GM11168 (cell line): ENCODE measurements around the gene RAI2.

Experiments used
- in situ Hi-C: fragments of 300-500 bp; cut with MboI; formaldehyde crosslinking; loops from one replicate; pipeline ENCODE4 v1.12.0; 2022; ENCODE audit warnings: low sequenced_read_pairs; ENCODE audit not compliant: unreplicated experiment

Gene RAI2

DNA sequence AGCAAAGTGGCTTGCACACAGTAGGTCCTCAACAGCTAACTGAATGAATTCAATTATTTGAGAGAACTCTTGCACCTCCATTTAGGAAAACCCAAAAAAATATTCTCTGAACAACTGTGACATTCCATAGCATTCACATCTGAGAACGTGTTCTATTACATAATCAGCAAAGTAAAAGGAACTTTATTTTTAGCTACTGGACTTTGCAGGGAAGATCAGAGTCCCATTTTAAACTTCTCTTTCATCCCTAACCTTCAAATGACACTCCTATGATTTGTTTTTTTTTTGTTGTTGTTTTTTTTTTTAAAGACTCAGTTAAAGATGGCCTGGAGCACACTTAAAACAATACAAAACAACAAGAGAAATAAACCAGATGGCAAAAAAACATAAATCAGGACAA is 30.9 kb downstream of the RAI2 start:
- in situ Hi-C loops = no loop called here

DNA sequence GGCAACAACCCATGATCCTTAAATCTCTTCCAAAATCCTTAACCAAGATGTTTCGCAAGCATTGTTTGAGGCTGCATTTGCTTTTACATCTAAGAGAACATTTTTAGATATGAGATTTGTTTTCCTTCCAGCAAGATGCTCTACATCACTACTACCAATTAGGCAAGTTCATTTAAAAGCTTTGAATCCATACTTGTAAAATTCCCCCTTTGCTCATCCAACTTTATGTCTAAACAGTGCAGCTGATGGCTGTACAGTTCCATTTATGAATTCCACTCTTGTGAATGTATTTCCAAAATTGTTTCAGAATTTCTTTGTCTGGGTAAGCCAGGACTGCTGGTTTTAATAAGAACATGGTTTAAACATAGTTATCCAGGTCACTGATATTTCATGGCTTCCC is 31.5 kb downstream of the RAI2 start:
- in situ Hi-C loops = no loop called here

DNA sequence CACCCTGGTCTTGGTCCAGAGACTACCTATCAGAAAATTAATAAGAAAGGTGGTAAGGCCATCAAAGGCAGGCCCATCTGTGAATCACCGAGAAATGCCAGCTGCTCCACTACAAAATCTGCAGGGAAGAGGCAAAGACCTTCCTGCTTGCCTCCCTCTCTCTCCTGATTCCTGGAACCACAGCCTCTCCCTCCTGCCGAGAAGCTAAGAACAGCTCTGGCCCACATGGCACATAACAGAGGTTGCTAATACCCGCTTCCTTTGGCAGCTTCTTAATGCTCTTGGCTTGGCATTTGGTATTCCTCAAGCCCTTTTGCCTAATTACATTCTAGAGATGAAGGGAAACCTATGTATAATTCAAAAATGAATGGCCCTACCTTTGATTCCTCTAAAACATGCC is 32.9 kb downstream of the RAI2 start:
- in situ Hi-C loops = no loop called here

DNA sequence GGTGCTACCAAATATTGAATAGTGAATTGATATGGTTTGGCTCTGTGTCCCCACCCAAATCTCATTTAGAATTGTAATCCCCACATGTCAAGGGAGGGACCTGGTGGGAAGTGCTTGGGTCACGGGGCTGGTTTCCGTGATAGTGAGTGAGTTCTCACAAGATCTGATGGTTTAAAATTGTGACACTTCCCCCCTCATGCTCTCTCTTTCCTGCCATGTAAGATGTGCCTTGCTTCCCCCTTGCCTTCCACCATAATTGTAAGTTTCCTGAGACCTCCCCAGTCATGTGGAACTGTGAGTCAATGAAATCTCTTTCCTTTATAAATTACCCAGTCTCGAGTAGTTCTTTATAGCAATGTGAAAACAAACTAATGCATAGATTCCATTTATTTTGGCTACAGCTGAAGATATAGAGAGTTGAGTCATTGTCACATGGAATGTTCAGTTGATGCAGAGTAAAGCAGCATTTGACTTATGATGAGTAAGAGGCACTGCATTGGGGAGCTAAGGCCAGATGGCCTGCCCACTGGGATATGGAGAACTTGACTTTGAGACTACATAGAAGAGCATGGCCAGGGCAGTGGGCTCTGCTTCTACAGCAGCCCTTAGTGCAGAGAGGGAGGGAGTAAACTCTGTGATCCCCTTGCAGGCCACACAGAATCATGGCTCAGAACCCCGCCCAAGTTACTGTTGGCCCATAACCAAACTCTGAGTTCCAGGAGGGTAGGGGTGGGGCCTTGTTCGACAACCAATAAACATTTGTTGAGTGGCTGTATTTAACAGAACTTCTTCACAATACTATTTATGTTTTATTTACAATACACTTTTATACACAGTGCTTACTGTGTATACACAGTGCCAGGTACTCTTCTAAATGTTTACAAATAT is 34.2 kb downstream of the RAI2 start:
- in situ Hi-C loops = no loop called here

DNA sequence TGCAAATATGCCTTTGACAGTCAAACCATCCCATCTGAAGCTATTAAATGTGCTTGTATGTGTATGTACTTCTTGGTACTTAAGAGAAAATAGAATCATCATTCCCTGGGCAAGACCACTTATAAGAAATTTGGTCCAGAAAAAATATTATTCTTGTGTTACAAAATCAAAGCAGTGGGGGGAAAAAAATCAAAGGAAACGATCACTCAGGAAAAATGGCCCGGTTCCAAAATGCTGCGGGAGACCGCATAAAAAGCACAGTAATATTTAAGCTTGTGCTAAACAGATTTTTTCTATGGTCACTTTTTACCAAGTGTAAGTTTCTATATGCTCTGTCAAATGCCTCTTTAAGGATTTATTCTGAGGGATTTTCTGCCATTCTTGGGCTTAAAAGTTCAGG is 36.1 kb downstream of the RAI2 start:
- in situ Hi-C loops = no loop called here

DNA sequence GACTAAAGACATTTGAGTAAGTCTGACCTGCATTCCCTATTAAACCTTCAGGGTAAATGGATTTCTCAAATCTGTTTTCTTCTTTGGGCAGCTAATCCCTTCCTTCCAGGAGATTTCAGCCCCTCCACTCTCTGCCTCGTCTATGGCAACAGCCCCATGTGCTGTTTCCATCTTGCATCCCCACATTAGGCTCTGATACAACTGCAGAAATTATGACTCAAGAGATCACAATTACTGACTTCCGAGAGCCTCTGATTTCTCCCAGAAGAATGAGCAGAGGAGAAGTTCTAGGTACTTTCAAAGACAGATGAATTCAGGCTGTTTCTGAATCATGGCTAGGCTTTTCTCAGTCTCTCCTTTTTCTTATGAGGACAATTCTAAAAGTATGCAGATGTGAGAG is 38.7 kb downstream of the RAI2 start:
- in situ Hi-C loops = no loop called here

DNA sequence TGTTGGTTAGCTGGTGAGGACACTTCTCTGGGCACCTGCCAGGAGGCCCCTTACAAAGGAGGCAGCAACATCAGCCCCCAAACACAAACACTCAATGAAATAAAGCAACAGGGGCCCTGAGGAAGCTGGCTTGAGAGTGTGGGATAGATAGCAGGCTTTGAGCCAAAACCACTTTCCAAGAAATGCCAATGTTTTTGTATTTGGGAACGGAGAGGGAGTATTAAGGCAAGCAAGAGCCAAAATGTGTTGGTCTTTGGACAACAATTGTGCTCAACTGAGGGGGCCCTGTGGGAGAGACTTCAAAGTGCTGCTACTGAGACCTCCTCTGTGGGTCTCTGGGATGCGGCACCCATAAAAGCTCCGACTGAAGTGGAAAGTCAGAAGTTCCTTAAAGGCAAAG is 41.0 kb downstream of the RAI2 start:
- in situ Hi-C loops = no loop called here

DNA sequence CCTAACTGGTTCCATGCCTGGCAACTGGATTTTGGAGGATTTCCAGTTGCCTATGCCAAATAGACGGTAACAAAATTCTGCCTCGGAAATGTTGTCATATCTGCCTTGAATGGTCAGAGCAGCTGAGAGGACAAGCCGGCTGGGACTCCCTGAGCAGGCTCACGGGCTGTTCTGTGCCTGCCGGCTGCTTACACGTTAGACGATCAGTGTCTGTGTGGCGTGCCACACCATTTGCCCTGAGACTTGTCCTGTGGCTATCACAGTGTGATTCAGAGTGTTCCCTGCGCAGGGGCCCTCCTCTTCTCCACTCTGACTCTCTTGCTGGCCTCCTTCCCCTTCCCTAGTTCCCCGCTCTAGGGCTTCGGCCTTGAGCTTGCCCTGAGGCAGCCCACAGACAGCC is 42.4 kb downstream of the RAI2 start:
- in situ Hi-C loops = no loop called here

DNA sequence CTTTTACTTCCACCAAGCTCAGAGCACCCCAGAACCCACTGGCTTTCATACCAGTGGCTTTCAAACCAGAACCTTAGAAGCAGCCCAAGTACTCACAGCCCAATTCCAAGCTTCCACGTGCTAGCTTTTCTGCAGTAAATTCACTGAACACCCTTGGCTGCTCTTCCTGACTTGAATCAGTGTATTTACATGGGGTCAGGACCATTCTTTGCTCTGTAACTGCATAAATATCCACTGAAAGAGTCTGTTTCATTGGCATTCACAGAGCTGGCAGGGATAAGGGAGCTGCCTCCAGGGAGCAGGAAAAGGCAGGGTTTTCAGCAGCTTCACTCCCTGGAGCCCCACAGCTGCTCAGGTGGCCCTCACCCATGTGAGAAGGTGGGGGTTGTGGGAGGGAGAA is 43.8 kb downstream of the RAI2 start:
- in situ Hi-C loops = no loop called here

DNA sequence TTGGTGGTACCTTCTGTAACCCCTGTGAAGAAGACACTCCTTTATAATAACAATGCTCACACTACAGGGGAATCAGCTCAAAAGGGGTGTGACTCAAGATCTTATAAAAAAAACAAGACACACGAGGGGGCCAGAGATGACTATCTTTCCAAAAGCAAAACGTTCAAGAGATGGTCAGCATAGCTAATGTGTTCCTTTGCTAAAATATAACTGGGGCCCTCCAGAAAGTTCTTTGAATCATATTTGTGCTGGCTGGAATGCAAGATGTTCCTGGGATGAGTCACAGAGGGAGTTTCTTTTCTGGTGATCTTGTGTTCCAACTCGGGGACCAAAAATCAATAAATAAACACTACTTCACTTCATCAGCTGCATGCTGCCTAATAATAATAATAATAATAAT is 46.5 kb downstream of the RAI2 start:
- in situ Hi-C loops = no loop called here

DNA sequence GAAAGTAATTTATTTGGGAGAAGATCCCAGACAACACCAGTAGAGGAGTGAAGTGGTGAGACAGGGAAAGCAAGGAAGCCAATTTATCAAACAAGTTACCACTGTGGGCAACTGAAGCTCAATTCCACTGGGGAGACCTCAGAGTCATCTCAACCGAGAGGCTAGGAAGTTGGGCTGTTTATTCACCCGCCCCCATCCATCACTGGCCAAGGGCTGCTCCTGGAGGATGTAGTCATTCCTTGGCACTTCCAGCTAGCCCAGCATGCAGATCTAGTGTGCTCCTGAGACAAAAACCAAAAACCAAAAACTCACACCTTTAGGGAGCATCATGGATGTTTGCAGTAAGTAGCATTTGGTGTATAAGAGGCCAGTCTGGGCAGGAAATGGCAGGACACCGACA is 47.0 kb downstream of the RAI2 start:
- in situ Hi-C loops = no loop called here

DNA sequence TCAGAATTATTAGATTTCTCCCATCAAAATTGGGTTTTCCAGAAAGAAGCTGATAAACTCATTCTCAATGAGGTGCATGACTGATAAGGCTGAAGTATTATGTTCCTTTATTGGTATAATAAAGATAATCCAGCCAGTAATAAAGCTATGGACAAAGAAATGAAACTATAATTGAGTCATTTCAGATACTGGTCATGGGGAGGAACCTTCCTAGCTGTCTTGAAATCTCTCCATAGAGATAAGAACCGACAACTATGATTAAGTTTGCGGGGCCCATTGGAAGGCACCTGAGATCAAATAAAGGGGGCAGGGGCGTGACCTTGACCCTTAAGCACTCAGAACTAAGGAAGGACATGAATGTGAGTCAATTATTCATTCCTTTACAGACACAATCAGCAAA is 47.8 kb downstream of the RAI2 start:
- in situ Hi-C loops = no loop called here

DNA sequence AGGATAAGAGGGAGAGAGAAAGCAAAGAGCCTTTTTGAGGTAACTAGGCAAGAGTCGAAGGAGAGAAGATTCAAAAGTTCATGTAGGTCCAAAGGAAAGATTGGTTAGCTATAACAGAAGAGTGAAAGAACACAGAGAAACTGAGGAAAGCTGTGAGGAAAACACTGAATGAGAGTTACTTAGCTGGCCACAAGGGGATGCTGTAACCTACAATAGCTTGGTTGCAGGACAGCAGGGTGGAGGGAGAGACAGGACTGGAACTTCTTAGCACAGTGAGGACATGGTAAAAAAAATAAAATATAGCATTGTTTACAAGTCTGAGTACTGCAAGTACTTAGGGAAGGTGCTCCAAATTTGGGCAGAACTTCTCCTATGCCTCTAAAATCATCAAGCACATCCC is 48.3 kb downstream of the RAI2 start:
- in situ Hi-C loops = no loop called here

DNA sequence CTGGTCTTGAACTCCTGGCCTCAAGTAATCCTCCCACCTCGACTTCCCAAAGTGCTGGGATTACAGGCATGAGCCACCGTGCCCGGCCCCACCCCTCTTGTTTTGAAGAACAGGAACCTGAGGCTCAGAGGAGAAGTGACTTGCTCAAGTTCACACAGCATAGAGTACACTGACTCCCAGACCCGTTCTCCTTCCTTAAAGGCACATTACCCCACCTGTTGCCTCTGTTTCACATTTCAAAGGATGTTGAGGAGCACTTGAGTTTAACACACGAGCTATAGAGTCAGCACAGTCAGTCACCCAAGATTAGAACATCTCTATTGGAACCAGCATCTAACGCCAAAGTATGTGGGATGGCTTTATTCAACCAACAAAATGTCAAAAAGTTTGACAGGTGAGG is 51.1 kb downstream of the RAI2 start:
- in situ Hi-C loops = no loop called here

DNA sequence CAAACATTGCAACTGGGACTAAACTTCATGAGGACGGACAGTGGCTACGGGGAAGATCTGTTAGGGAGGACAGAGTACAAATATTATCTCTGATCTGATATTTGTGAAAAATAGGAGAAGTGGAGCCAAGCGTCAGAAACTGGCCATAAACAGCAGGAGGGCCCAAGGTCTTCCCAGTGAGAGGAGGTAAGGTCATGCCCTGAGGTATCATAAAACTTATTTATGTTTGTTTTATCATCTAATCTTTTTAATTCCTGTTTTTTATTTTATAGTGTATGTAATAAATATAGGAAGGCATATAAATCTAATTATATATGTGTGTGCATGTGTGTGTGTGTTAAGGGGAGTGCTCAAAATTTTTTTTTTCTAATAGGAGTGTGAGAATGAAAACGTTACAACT is 51.8 kb downstream of the RAI2 start:
- in situ Hi-C loops = no loop called here

DNA sequence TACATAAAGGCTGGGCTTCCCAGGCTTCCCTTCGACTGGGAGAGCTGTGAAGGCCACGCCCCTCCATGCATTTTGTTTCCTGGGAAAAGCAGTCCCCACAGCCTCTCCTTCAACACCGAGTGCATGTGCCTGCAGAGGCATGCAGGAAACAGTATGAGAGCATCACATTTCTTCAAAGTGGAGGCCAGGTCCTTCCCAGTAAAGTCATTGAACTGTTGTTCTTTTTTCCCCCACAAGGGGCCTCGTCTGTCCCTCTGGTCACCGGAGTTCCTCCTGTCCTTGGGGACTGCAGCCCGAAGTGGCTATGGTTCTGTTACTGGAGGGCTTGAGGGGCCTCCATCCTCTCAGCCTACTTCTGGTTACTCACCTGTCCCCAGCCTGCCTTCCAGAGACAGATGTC is 56.0 kb downstream of the RAI2 start:
- in situ Hi-C loops = no loop called here

DNA sequence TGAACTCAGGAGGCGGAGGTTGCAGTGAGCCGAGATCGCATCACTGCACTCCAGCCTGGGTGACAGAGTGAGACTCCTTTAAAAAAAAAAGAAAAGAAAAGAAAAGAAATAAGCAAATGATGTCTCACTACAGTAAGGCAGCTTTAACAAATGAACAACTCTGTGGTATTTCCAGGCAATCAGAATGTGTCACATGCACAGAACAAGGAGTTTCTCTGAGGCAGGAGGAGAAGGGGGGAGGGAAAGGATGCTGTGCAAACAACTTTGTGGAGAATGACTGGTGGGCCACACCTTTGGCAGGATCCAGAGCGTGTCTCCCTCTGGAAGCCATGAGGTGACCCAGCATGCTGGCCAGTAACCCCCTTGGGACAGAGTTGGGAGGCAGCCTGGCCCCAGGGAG is 57.6 kb downstream of the RAI2 start:
- in situ Hi-C loops = no loop called here

DNA sequence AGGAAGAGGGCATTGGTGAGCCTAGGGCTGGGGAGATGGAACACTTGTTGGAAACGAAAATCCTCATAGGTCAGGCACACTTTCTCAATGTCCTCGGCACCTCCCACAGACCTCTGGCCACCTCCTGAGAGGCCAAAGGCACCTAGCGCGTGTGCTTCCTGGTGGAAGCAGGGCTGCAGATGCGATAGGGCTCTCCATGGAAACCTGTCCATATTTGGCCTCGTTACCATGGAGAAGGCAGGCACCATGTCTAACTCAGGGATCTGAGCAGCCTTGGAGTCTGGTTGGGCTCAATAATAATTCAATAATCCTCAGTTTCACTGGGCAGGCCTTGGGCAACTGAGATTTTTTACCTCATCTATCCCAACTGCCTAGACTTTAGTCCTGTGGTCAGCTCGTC is 58.3 kb downstream of the RAI2 start:
- in situ Hi-C loops = no loop called here

DNA sequence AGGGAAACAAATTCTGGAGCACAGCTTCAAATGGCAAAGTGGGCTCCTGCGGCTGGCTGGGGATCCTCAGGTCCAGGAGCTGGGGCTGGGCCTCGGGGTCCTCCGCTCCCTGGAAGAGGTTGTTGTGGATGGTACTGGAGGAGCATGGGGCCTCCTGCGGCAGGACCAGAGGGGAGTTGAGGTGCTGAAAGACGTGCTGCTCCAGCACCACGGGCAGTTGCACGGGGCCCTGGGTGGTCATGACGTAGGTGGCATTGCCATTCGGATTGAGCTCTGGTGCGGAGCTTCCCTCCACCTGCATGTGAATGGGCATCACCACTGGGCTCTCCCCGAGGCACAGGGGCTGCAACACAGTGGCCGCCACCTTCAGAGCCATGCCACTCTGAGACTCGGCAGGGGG is 59.7 kb downstream of the RAI2 start:
- in situ Hi-C loops = no loop called here

DNA sequence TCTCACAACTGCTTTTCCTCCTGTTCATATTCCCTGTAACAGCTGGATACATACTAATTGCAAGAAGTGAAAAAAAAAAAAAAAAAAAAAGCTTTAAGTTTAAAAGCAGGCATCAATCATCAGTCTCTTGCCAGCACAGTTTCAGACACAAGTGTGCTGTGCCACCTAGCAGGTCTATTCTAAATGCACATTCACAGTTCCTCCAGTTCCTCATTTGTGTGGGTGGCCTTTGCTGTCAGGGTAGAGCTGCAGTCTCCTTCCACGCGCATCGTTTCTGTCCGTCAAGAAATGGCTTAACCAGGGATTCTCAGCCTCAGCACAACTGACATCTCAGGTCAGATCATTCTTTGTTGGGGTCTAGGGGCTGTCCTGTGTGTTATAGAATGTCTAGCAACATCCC is 62.2 kb downstream of the RAI2 start:
- in situ Hi-C loops = loop anchor here (25.0 kb wide), 1 partner anchor 588 kb away; no protein-coding TSS in a partner anchor

DNA sequence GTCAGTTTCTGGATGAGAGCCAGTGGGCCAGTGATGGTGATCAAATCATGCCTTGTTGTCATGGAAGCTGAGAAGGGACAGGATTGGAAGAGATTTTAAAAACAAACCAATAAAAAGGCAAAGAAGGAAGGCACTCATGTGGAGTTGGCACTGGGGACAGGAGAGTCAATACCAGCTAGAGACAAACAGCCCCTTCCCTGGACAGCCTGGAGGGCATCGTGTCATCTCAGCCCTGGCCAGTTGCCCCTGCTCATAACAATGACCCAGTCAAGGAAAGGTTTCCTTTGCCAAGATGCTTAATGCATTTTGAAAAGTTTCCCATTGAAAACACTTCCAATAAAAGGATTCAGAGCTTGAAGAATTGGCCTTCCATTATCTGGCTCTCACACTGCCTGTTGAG is 68.3 kb downstream of the RAI2 start:
- in situ Hi-C loops = loop anchor here (25.0 kb wide), 1 partner anchor 594 kb away; no protein-coding TSS in a partner anchor

DNA sequence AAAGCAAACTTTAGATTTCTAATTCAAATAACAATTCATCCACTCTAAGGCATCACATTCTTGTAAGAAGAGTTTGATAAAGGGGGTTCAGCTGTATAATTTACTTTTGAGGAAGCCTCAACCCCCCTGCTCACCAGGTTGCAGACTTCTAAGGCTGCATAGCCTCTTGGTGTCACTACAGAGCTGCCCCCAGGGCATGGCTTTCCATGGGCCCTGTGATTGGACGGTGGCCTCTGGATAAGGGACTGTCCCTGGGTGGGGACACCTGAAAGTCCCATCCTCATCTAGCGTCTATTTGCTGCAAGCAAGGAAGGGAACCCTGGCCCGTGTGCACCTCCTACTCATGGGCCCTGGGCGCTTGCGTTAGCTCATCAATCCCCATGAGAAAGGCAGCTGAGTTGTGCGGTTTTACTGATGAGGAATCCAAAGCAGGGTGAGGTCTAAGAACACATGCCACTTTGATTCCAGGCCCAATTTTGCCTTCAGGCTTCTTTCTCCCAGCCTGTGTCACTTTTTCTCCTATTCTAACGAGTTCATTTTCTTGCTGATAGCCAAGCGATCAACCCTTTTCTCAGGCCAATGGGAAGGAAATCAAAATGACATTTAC is 72.0 kb downstream of the RAI2 start:
- in situ Hi-C loops = loop anchor here (25.0 kb wide), 1 partner anchor 598 kb away; no protein-coding TSS in a partner anchor
